HG03095 (cell line): Measurements from ENCODE around the gene PANX1.
A peak's percentile ranks its signal among the peaks of the same experiment; 100 is the strongest.
"Not testable (repeated sequence)": the region's sequence is repeated elsewhere in the genome, so short reads cannot be mapped to it uniquely, and the experiment has no call there.

ENCODE experiments used
- ATAC-seq: cut with Tn5 transposase; IDR thresholded peaks from one replicate; pipeline ENCODE4 v1.9.1; 2021; ENCODE audit warnings: moderate library complexity; ENCODE audit not compliant: unreplicated experiment

PANX1 gene

GRCh38 chr11:94148189-94148588 is 19.5 kb downstream of the PANX1 start:
- ATAC-seq = no peak

GRCh38 chr11:94149431-94150017 is 20.9 kb downstream of the PANX1 start:
- ATAC-seq = no peak

- no peak for ATAC-seq
These were observed 21.4 kb downstream of the PANX1 start for GRCh38 chr11:94150056-94150455.

GRCh38 chr11:94150704-94151685 is 22.4 kb downstream of the PANX1 start:
- ATAC-seq = no peak

GRCh38 chr11:94151903-94152677 is 23.4 kb downstream of the PANX1 start:
- peak; percentile 52 for ATAC-seq

- ATAC-seq = no peak
These were observed 24.0 kb downstream of the PANX1 start for GRCh38 chr11:94152678-94153065.

- ATAC-seq = no peak
These were observed 24.7 kb downstream of the PANX1 start for GRCh38 chr11:94153320-94153719.

- ATAC-seq = no peak
These were observed 25.6 kb downstream of the PANX1 start for GRCh38 chr11:94154095-94154856.

GRCh38 chr11:94157339-94157738 is 28.7 kb downstream of the PANX1 start:
- not testable (repeated sequence) for ATAC-seq

GRCh38 chr11:94168882-94169281 is 40.2 kb downstream of the PANX1 start:
- ATAC-seq = no peak

GRCh38 chr11:94169516-94169915 is 40.9 kb downstream of the PANX1 start:
- ATAC-seq = no peak

GRCh38 chr11:94169930-94170545 is 41.4 kb downstream of the PANX1 start:
- ATAC-seq = no peak

- no peak for ATAC-seq
These were observed 42.3 kb downstream of the PANX1 start for GRCh38 chr11:94170953-94171352.

GRCh38 chr11:94171693-94172440 is 43.2 kb downstream of the PANX1 start:
- ATAC-seq = no peak

GRCh38 chr11:94175535-94175934 is 46.9 kb downstream of the PANX1 start:
- no peak for ATAC-seq

GRCh38 chr11:94178331-94178730 is 49.7 kb downstream of the PANX1 start:
- ATAC-seq = no peak

- no peak for ATAC-seq
These were observed 51.1 kb downstream of the PANX1 start for GRCh38 chr11:94179696-94180095.

- ATAC-seq = no peak
These were observed 52.9 kb downstream of the PANX1 start for GRCh38 chr11:94181526-94181925.

GRCh38 chr11:94181943-94182342 is 53.3 kb downstream of the PANX1 start:
- no peak for ATAC-seq
